Right lobe of liver (tissue), 4 donors: ENCODE measurements around the gene CELSR1.
"Not testable (repeated sequence)": the region's sequence is repeated elsewhere in the genome, so short reads cannot be mapped to it uniquely, and the experiment has no call there.

Experiments
- POLR2A ChIP-seq: fragments of 450-650 bp; IDR thresholded peaks from one replicate; pipeline ENCODE4 v1.6.1; 2017; ENCODE audit warnings: antibody characterized with exemption, mild to moderate bottlenecking
- TF ChIP-seq, protein P1 (sequence below), 4 donors: fragments of 200-600 bp in 3 of 4; fragments of 450-650 bp in 1 of 4; IDR thresholded peaks; one replicate each; pipeline versions ENCODE4 v1.5.1 to v1.8.0; 2016 to 2022; ENCODE audit warnings: antibody characterized with exemption in 4 of 4, mild to moderate bottlenecking in 2 of 4
- donor health status: DM: no; HTN: no; CAD: no.
- donor health status: DM: no; HTN: no; CAD: no.
- donor health status: DM: no; HTN: yes; CAD: no.

DNA sequence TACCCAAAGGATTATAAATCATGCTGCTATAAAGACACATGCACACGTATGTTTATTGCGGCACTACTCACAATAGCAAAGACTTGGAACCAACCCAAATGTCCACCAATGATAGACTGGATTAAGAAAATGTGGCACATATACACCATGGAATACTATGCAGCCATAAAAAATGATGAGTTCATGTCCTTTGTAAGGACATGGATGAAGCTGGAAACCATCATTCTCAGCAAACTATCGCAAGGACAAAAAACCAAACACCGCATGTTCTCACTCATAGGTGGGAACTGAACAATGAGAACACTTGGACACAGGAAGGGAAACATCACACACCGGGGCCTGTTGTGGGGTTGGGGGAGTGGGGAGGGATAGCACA, 21.3 kb downstream of the CELSR1 start:
- not testable (repeated sequence) for TF ChIP-seq POLR2A
- TF ChIP-seq, protein P1, sequence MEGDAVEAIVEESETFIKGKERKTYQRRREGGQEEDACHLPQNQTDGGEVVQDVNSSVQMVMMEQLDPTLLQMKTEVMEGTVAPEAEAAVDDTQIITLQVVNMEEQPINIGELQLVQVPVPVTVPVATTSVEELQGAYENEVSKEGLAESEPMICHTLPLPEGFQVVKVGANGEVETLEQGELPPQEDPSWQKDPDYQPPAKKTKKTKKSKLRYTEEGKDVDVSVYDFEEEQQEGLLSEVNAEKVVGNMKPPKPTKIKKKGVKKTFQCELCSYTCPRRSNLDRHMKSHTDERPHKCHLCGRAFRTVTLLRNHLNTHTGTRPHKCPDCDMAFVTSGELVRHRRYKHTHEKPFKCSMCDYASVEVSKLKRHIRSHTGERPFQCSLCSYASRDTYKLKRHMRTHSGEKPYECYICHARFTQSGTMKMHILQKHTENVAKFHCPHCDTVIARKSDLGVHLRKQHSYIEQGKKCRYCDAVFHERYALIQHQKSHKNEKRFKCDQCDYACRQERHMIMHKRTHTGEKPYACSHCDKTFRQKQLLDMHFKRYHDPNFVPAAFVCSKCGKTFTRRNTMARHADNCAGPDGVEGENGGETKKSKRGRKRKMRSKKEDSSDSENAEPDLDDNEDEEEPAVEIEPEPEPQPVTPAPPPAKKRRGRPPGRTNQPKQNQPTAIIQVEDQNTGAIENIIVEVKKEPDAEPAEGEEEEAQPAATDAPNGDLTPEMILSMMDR (IDR thresholded peaks at IDR 0.05) = not testable (repeated sequence)
